ENCODE data around the gene S100PBP. TPM values are rescaled to one million over a fixed set of nuclear protein-coding genes. Genes with fewer than 3 reads are reported as not detected.

S100PBP gene
- total RNA-seq, 1 donor, result 42.0 TPM

DNA sequence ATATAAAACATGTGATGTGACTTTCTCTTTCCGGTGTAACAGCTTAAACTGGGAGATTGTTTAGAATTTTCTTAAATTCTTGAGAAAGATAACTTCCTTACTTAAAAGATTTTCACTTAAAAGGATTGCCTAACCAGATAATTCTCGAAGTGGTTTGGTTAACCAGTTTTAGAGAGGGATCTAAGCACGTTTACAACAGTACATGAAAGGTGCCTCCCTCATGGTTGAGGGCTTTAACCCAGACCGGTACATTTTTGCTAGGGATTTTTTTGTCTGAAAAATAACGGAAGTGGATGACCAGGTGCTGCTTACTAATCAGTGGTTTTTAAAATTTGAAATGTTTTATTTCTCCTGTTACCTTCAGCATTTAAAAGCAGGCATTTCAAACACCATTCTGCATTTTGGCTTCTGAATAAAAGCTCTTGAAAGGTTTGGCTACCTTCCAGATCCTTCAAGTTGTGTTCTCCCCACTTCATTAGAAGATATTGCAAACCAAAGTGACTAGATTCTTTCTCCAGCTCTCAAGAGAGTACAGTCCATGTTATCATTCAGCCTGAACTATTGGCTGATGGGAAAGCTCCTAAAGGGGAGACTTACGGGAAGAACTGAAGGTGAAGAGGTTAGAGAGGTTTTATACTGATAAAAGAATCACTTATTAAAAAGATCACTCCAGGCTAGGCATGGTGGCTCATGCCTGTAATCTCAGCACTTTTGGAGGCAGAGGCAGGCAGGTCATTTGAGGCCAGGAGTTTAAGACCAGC lies 12.8 kb downstream of the S100PBP start:
- Histone ChIP-seq H2AFZ (ENCODE audit: low read length) (no peak overlapping the region), H3K4me3 (ENCODE audit: insufficient read depth, low read length) (no peak overlapping the region), H3K4me2 (ENCODE audit: insufficient read depth, low read length) (no peak overlapping the region), H3K79me2 (ENCODE audit: insufficient read depth, low read length) (peaks cover 2% of the 10 kb centered on the region), H3K36me3 (ENCODE audit: insufficient read depth, low read length) (peaks cover 81% of the 10 kb centered on the region), H3K27ac (ENCODE audit: low read depth, low read length) (no peak overlapping the region), H3K4me1 (ENCODE audit: insufficient read depth, low read length) (no peaks in the 10 kb centered on the region), H3K27me3 (ENCODE audit: insufficient read depth, low read length) (no peaks in the 10 kb centered on the region), H3K9me3 (ENCODE audit: low read depth, low read length) (no peaks in the 10 kb centered on the region), H4K20me1 (ENCODE audit: insufficient read depth, low read length) (no peaks in the 10 kb centered on the region)
- TF ChIP-seq, protein P1, sequence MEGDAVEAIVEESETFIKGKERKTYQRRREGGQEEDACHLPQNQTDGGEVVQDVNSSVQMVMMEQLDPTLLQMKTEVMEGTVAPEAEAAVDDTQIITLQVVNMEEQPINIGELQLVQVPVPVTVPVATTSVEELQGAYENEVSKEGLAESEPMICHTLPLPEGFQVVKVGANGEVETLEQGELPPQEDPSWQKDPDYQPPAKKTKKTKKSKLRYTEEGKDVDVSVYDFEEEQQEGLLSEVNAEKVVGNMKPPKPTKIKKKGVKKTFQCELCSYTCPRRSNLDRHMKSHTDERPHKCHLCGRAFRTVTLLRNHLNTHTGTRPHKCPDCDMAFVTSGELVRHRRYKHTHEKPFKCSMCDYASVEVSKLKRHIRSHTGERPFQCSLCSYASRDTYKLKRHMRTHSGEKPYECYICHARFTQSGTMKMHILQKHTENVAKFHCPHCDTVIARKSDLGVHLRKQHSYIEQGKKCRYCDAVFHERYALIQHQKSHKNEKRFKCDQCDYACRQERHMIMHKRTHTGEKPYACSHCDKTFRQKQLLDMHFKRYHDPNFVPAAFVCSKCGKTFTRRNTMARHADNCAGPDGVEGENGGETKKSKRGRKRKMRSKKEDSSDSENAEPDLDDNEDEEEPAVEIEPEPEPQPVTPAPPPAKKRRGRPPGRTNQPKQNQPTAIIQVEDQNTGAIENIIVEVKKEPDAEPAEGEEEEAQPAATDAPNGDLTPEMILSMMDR (IDR thresholded peaks at IDR 0.05; ENCODE audit: extremely low read depth, low read depth, low read length), result no peak
- no peak for DNase-seq (ENCODE audit: insufficient read length, low spot score, missing footprints)

DNA sequence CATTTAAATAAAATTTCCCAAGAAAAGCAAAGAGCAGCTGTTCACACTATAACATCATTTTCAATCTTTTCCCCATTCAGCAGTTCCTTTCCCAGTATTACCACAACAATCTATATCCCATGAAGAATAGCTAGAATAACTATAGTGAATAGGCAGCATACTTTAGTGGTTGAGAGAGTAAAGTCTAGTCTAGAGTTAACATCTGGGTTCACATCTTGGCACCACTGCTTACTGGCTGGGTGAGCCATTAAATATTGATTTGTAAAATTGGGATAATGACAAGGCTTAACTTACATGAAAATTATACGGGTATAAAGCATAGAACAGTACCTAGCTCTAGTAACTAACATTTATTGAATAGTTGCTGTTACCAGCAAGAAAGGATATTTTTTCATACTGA lies 14.4 kb downstream of the S100PBP start:
- Histone ChIP-seq H3K79me2 (ENCODE audit: insufficient read depth, low read length) (no peaks in the 10 kb centered on the region), H3K4me1 (ENCODE audit: insufficient read depth, low read length) (no peaks in the 10 kb centered on the region), H2AFZ (ENCODE audit: low read length) (no peak overlapping the region), H4K20me1 (ENCODE audit: insufficient read depth, low read length) (no peaks in the 10 kb centered on the region), H3K27me3 (ENCODE audit: insufficient read depth, low read length) (no peaks in the 10 kb centered on the region), H3K4me2 (ENCODE audit: insufficient read depth, low read length) (no peak overlapping the region), H3K9me3 (ENCODE audit: low read depth, low read length) (no peaks in the 10 kb centered on the region), H3K4me3 (ENCODE audit: insufficient read depth, low read length) (no peak overlapping the region), H3K27ac (ENCODE audit: low read depth, low read length) (no peak overlapping the region), H3K36me3 (ENCODE audit: insufficient read depth, low read length) (peaks cover 70% of the 10 kb centered on the region)
- DNase-seq (ENCODE audit: insufficient read length, low spot score, missing footprints), result no peak
- TF ChIP-seq, protein P1 (IDR thresholded peaks at IDR 0.05; ENCODE audit: extremely low read depth, low read depth, low read length), result no peak

- Histone ChIP-seq H4K20me1 (ENCODE audit: insufficient read depth, low read length) (no peaks in the 10 kb centered on the region), H3K4me3 (ENCODE audit: insufficient read depth, low read length) (no peak overlapping the region), H3K4me1 (ENCODE audit: insufficient read depth, low read length) (no peaks in the 10 kb centered on the region), H3K27ac (ENCODE audit: low read depth, low read length) (no peak overlapping the region), H3K4me2 (ENCODE audit: insufficient read depth, low read length) (no peak overlapping the region), H3K27me3 (ENCODE audit: insufficient read depth, low read length) (no peaks in the 10 kb centered on the region), H3K9me3 (ENCODE audit: low read depth, low read length) (no peaks in the 10 kb centered on the region), H3K79me2 (ENCODE audit: insufficient read depth, low read length) (no peaks in the 10 kb centered on the region), H3K36me3 (ENCODE audit: insufficient read depth, low read length) (peaks cover 23% of the 10 kb centered on the region), H2AFZ (ENCODE audit: low read length) (no peak overlapping the region)
- TF ChIP-seq, protein P1 (IDR thresholded peaks at IDR 0.05; ENCODE audit: extremely low read depth, low read depth, low read length), result no peak
- DNase-seq (ENCODE audit: insufficient read length, low spot score, missing footprints), result no peak
Measured at GRCh38 chr1:32848354-32849063, 31.1 kb downstream of the S100PBP start.

Measured in osteoblast (primary cell).